Ovary (tissue), 9 donors: ENCODE measurements around the gene UNKL. TPM values are rescaled to one million over a fixed set of nuclear protein-coding genes. Genes with fewer than 3 reads are reported as not detected.
A peak's percentile ranks its signal among the peaks of the same experiment; 100 is the strongest.

Experiments
- DNase-seq, 5 donors: peaks; one replicate each; pipeline ENCODE4 v3.0.0-alpha.2; 2019 to 2020
- H3K27ac ChIP-seq, 2 donors: fragments of 200-600 bp; one replicate each; pipeline versions ENCODE4 v1.5.1 to v1.8.0; 2019 to 2022
- H3K27me3 ChIP-seq: fragments of 200-600 bp; one replicate; pipeline ENCODE4 v1.8.0; 2022
- H3K36me3 ChIP-seq: fragments of 200-600 bp; sonication (generic); one replicate; pipeline ENCODE4 v1.5.1; 2019
- H3K4me1 ChIP-seq: one replicate; pipeline ENCODE4 v1.8.1; 2013; ENCODE audit warnings: mild to moderate bottlenecking, moderate library complexity; ENCODE audit not compliant: insufficient read depth
- H3K4me3 ChIP-seq: fragments of 200-600 bp; sonication (generic); one replicate; pipeline ENCODE4 v1.5.1; 2017
- H3K9me3 ChIP-seq, 2 donors: fragments of 200-600 bp in 1 of 2; sonication (generic) in 1 of 2; one replicate each; pipeline versions ENCODE4 v1.5.1 to v1.8.1; 2013 to 2019; ENCODE audit warnings: mild to moderate bottlenecking in 1 of 2, moderate library complexity in 1 of 2
- EP300 ChIP-seq: sonication (generic); formaldehyde crosslinking; IDR thresholded peaks from one replicate; pipeline ENCODE4 v1.6.1; 2017; ENCODE audit warnings: antibody characterized with exemption
- POLR2A ChIP-seq: fragments of 450-650 bp; IDR thresholded peaks from one replicate; pipeline ENCODE4 v1.6.1; 2017; ENCODE audit warnings: antibody characterized with exemption, mild to moderate bottlenecking, moderate library complexity
- WGBS, 3 donors: extraction: QIAGEN DNeasy Blood & Tissue Kit in 1 of 3; methylation state at CpG; one replicate each; pipeline versions ENCODE4 v1.1.5 to v1.1.7; 2013 to 2017; 5-methylcytosine and 5-hydroxymethylcytosine counted together
- intact Hi-C, 4 donors: fragments of 100-400 bp; cut with DNase I; formaldehyde crosslinking; loops; one replicate each; pipeline versions ENCODE4 v1.11.0 to v1.15.1; 2022 to 2023
- polyA plus RNA-seq, 2 donors: library from polyadenylated mRNA; stranded (reverse); fragments of 200-250 nt in 1 of 2; fragments of 350-450 nt in 1 of 2; fragmentation: Illumina TruSeq in 1 of 2; extraction: RNeasy Lipid Tissue Mini Kit (QIAGEN cat#74804) in 1 of 2; gene quantifications; one replicate each; pipeline ENCODE4 v1.2.3, GENCODE V29; 2013 to 2014
- total RNA-seq, 7 donors: library from RNA; depleted of rRNA in 2 of 7; stranded (reverse); fragments of >200 nt in 2 of 7; fragmentation: NEBNext Ultra II Directional in 3 of 7; extraction: Animal tissue kit (Norgen Biotek cat#: 25700) in 3 of 7; gene quantifications; one replicate each; pipeline versions ENCODE4 v1.1.0 to v1.2.4, GENCODE V29; 2016 to 2023
- TF ChIP-seq, protein P1 (sequence below), 3 donors: fragments of 450-650 bp in 2 of 3; fragments of 200-600 bp in 1 of 3; IDR thresholded peaks; one replicate each; pipeline versions ENCODE4 v1.5.1 to v1.8.0; 2016 to 2022; ENCODE audit warnings: antibody characterized with exemption in 3 of 3, mild to moderate bottlenecking in 1 of 3
- donor health status: DM: no; HTN: no; CAD: no; lungs with moderate emphysema.
- donor health status: DM: no; HTN: no; CAD: no.
- donor health status: Bipolar disorder and iron deficiency.
- donor health status: DM: yes; HTN: yes; CAD: no.
- donor health status: DM: no; HTN: no; CAD: no.
- donor health status: DM: yes; HTN: yes; CAD: no.

Gene UNKL
- total and polyA plus RNA-seq, 9 donors = 7.0 to 44.8 (median 32.5) TPM

DNA sequence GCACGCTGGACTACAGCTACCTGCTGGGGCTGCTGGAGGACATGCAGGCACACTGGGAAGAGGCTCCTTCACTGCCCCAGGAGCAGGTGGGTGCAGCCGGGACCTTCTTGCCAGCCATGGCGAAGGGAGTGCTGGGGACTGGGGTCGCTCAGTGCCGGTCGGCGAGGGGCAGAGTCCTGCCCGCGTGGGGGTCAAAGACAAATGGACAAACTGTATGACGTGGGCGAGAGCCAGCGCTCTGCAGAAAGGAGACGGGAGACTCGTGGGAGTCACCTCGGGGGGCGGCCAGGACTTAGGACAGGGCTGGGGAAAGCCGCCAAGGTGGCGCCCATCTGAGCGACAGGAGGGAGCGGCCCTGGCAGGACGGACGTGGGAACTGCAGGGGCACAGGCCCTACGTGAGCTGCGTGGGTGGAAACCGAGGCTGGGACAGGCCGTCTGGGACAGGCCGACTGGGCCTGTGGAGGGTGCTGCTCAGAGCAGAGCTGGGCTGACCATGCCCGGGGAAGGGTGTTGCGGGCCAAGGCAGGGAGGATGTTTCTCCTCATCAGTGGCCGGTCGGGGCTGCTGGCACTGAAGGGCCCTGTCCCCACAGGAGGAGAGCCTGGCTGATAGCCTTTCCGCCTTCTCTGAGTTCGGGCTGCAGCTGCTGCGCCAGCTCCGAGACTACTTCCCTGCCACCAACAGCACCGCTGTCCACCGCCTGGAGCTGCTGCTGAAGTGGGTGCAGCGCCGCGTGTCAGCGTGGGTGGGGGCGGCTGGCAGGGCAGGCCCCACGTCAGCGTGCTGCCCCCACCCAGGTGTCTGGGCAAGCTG lies 70.9 kb downstream of the UNKL start:
- Histone ChIP-seq H3K4me3 (no peak overlapping the region), H3K27ac (no peak overlapping the region), H3K9me3 (no peaks in the 10 kb centered on the region), H3K27me3 (no peaks in the 10 kb centered on the region), H3K4me1 (peaks cover 3% of the 10 kb centered on the region), H3K36me3 (no peaks in the 10 kb centered on the region)
- WGBS, 3 donors = 30 to 40% (median 38%) methylated on average over 44 of the region's 44 CpGs
- intact Hi-C loops = no loop called here
- TF ChIP-seq, protein P1, sequence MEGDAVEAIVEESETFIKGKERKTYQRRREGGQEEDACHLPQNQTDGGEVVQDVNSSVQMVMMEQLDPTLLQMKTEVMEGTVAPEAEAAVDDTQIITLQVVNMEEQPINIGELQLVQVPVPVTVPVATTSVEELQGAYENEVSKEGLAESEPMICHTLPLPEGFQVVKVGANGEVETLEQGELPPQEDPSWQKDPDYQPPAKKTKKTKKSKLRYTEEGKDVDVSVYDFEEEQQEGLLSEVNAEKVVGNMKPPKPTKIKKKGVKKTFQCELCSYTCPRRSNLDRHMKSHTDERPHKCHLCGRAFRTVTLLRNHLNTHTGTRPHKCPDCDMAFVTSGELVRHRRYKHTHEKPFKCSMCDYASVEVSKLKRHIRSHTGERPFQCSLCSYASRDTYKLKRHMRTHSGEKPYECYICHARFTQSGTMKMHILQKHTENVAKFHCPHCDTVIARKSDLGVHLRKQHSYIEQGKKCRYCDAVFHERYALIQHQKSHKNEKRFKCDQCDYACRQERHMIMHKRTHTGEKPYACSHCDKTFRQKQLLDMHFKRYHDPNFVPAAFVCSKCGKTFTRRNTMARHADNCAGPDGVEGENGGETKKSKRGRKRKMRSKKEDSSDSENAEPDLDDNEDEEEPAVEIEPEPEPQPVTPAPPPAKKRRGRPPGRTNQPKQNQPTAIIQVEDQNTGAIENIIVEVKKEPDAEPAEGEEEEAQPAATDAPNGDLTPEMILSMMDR (IDR thresholded peaks at IDR 0.05) = no peak
- TF ChIP-seq POLR2A (no peak), EP300 (no peak)
- DNase-seq = no peak

DNA sequence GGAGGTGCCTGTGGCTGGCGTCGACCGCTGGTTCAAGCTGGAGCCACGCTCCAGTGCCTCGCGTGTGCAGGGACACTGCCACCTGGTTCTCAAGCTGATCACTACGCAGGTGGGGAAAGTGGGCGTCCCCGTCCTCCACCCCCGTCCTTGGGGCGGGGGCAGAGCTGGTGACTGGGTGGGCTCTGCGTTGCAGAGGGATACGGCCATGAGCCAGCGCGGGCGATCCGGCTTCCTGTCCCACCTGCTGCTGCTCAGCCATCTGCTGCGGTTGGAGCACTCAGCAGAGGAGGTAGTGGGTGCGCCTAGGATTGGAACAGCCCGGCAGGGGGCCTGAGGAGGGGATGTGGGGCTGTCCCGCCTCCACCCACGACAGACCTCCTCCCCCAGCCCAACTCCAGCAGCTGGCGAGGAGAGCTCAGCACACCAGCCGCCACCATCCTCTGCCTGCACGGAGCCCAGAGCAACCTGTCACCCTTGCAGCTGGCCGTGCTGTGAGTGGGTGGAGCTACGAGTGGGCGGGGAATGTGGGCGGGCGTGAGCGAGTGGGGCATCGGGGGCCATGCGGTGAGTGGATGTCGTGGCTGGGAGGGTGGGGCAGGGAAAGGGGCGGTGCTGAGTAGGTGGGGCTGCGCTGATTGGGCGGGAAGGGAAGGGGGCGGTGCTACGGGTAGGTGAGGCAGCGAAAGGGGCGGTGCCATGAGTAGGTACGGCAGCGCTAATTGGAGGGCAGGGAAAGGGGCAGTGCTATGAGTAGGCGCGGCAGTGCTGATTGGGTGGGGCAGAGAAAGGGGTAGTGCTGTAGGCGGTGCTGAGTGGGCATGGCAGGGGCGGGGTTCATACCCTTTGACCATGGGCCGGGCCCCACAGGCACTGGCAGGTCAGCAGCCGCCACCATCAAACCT lies 71.7 kb downstream of the UNKL start:
- peak; percentile 47 to 75 (median 68) for DNase-seq
- H3K27ac ChIP-seq = no peak overlapping the region
- H3K4me3 ChIP-seq = no peak overlapping the region
- no peaks in the 10 kb centered on the region for H3K27me3 ChIP-seq
- no peaks in the 10 kb centered on the region for H3K36me3 ChIP-seq
- intact Hi-C loops = no loop called here
- 3 to 7% (median 3%) methylated on average over 47 to 49 of the region's 49 CpGs for WGBS, 3 donors
- H3K9me3 ChIP-seq = no peaks in the 10 kb centered on the region
- TF ChIP-seq, protein P1 (IDR thresholded peaks at IDR 0.05) = no peak
- no peak for TF ChIP-seq POLR2A
- TF ChIP-seq EP300 = no peak
- peaks cover 3% of the 10 kb centered on the region for H3K4me1 ChIP-seq

DNA sequence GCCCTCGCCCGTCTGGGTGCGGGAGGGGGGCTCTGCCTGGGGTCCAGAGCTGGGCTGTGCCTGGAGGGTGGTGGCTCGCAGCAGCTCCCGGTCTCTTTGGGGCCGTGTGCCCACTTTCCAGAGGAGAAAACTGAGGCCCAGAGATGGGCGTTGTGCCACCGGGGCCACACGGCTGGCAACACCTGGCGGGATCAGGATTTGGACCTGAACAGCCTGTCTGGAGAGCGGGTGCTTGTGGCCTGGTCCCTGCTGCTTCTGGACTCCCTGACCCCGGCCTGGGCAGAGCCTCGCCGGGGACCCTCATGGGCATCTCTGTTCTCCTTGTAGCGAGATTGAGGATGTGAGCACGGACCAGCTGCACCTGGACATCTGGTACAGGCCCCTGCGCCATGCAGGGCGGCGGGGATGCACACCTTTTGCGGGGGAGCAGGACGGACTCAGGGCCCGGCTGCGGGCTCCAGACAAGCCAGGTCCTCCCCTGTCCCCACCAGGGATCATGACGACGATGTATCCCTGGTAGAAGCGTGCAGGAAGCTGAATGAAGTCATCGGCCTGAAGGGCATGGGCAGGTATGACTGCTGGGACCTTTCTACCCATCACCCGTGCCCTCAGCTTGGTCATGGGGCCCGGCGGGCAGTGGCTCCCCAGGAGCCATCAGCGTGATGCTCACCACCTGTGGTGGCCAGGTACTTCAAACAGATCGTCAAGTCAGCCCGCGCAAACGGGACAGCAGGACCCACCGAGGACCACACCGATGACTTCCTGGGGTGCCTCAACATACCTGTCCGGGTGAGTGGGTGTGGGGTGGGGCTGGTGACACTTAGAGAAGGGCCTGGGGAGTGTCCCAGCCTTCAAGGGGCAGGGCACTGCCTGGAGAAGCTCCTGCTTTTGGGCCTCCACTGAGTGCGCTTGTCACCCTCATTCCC lies 72.7 kb downstream of the UNKL start:
- TF ChIP-seq, protein P1 (IDR thresholded peaks at IDR 0.05) = no peak
- no peak for TF ChIP-seq POLR2A
- TF ChIP-seq EP300 = no peak
- Histone ChIP-seq H3K27ac (no peak overlapping the region), H3K9me3 (no peaks in the 10 kb centered on the region), H3K4me1 (peaks cover 3% of the 10 kb centered on the region), H3K36me3 (no peaks in the 10 kb centered on the region), H3K27me3 (no peaks in the 10 kb centered on the region), H3K4me3 (no peak overlapping the region)
- intact Hi-C loops = no loop called here
- no peak for DNase-seq
- WGBS, 3 donors = 80 to 84% (median 84%) methylated on average over 39 of the region's 39 CpGs
